Brain microvascular endothelial cell (primary cell): Measurements from ENCODE around the gene IKBKG.

Experiments used
- DNase-seq: peaks from one replicate; pipeline ENCODE4 v3.0.0-alpha.2; 2020
- H3K27ac ChIP-seq: fragments of 250-450 bp; sonication (Bioruptor Pico); 2 replicates; pipeline ENCODE4 v1.5.1; 2020; ENCODE audit warnings: mild to moderate bottlenecking, moderate library complexity
- H3K27me3 ChIP-seq: fragments of 250-450 bp; sonication (Bioruptor Pico); replicated peaks from 2 replicates; pipeline ENCODE4 v1.5.1; 2020; ENCODE audit warnings: mild to moderate bottlenecking
- H3K36me3 ChIP-seq: fragments of 250-450 bp; sonication (Bioruptor Pico); replicated peaks from 2 replicates; pipeline ENCODE4 v1.5.1; 2020; ENCODE audit warnings: mild to moderate bottlenecking
- H3K4me3 ChIP-seq: 2 replicates; pipeline ENCODE4 v1.5.1; 2011; ENCODE audit warnings: low read depth, mild to moderate bottlenecking, control low read depth, low read length, moderate library complexity
- CTCF ChIP-seq: IDR thresholded peaks from 2 replicates; pipeline ENCODE4 v1.5.1; 2011; ENCODE audit warnings: low read depth, mild to moderate bottlenecking, moderate library complexity, low read length, control low read depth, inconsistent platforms; ENCODE audit errors: missing control alignments
- in situ Hi-C: cut with HindIII; loops from 2 replicates; pipeline ENCODE4 v1.10.0; 2017; ENCODE audit warnings: low sequenced_read_pairs, low pct_ligation_motif_present

IKBKG gene

GRCh38 chrX:154592505-154592904 is 45.1 kb downstream of the IKBKG start:
- Histone ChIP-seq H3K4me3 (no peak overlapping the region), H3K27ac (no peak overlapping the region), H3K36me3 (no peaks in the 10 kb centered on the region), H3K27me3 (no peaks in the 10 kb centered on the region)
- no peak for TF ChIP-seq CTCF
- no peak for DNase-seq
- in situ Hi-C loops: no loop called here

GRCh38 chrX:154593201-154593600 is 45.8 kb downstream of the IKBKG start:
- Histone ChIP-seq H3K27me3 (no peaks in the 10 kb centered on the region), H3K4me3 (no peak overlapping the region), H3K27ac (no peak overlapping the region), H3K36me3 (no peaks in the 10 kb centered on the region)
- DNase-seq: no peak
- TF ChIP-seq CTCF: no peak
- in situ Hi-C loops: no loop called here

GRCh38 chrX:154594491-154594890 is 47.1 kb downstream of the IKBKG start:
- H3K36me3 ChIP-seq: no peaks in the 10 kb centered on the region
- DNase-seq: no peak
- in situ Hi-C loops: no loop called here
- H3K4me3 ChIP-seq: no peak overlapping the region
- no peak for TF ChIP-seq CTCF
- no peaks in the 10 kb centered on the region for H3K27me3 ChIP-seq
- no peak overlapping the region for H3K27ac ChIP-seq

GRCh38 chrX:154595559-154596249 is 48.3 kb downstream of the IKBKG start:
- DNase-seq: no peak
- Histone ChIP-seq H3K27me3 (no peaks in the 10 kb centered on the region), H3K36me3 (no peaks in the 10 kb centered on the region), H3K27ac (no peak overlapping the region), H3K4me3 (no peak overlapping the region)
- no peak for TF ChIP-seq CTCF
- in situ Hi-C loops: no loop called here

GRCh38 chrX:154596290-154596929 is 49.0 kb downstream of the IKBKG start:
- Histone ChIP-seq H3K27me3 (no peaks in the 10 kb centered on the region), H3K36me3 (no peaks in the 10 kb centered on the region), H3K4me3 (no peak overlapping the region), H3K27ac (no peak overlapping the region)
- peak; percentile 8 for DNase-seq
- in situ Hi-C loops: no loop called here
- no peak for TF ChIP-seq CTCF
